Spleen (tissue), 11 donors: ENCODE data around the gene DLG3. TPM values are rescaled to one million over a fixed set of nuclear protein-coding genes. Genes with fewer than 3 reads are reported as not detected.

Source experiments
- DNase-seq: peaks from one replicate; pipeline ENCODE4 v3.0.0-alpha.2; 2020
- H3K27ac ChIP-seq, 8 donors: fragments of 200-600 bp; sonication (generic) in 7 of 8; 1 replicate in 4 of 8; 2 replicates in 4 of 8; pipeline versions ENCODE4 v1.5.0 to v1.8.0; 2016 to 2021; ENCODE audit warnings: inconsistent platforms in 4 of 8, mild to moderate bottlenecking in 4 of 8, moderate library complexity in 1 of 8
- H3K27me3 ChIP-seq, 7 donors: fragments of 200-600 bp; sonication (generic) in 6 of 7; replicated peaks in 1 of 7; 1 replicate in 4 of 7; 2 replicates in 3 of 7; pipeline versions ENCODE4 v1.5.0 to v1.8.0; 2016 to 2021; ENCODE audit warnings: inconsistent platforms in 3 of 7, mild to moderate bottlenecking in 1 of 7
- H3K36me3 ChIP-seq, 6 donors: fragments of 200-600 bp; sonication (generic) in 5 of 6; 1 replicate in 4 of 6; 2 replicates in 2 of 6; pipeline versions ENCODE4 v1.5.0 to v1.8.0; 2016 to 2021; ENCODE audit warnings: inconsistent platforms in 2 of 6
- H3K4me1 ChIP-seq, 6 donors: fragments of 200-600 bp; sonication (generic) in 5 of 6; 1 replicate in 3 of 6; 2 replicates in 3 of 6; pipeline versions ENCODE4 v1.5.0 to v1.8.0; 2016 to 2021; ENCODE audit warnings: inconsistent platforms in 3 of 6
- H3K4me3 ChIP-seq, 8 donors: fragments of 200-600 bp; sonication (generic) in 7 of 8; 1 replicate in 4 of 8; 2 replicates in 4 of 8; pipeline versions ENCODE4 v1.5.0 to v1.8.0; 2016 to 2021; ENCODE audit warnings: inconsistent platforms in 4 of 8, mild to moderate bottlenecking in 4 of 8, moderate library complexity in 2 of 8
- H3K9me3 ChIP-seq, 8 donors: fragments of 200-600 bp; sonication (generic) in 7 of 8; 1 replicate in 4 of 8; 2 replicates in 4 of 8; pipeline versions ENCODE4 v1.5.0 to v1.8.0; 2016 to 2021; ENCODE audit warnings: inconsistent platforms in 4 of 8
- POLR2A ChIP-seq, 3 donors: fragments of 450-650 bp; IDR thresholded peaks; one replicate each; pipeline ENCODE4 v1.5.1; 2017; ENCODE audit warnings: antibody characterized with exemption in 3 of 3, mild to moderate bottlenecking in 1 of 3
- POLR2AphosphoS5 ChIP-seq, 3 donors: sonication (generic); formaldehyde crosslinking; IDR thresholded peaks; one replicate each; pipeline ENCODE4 v1.5.1; 2017; ENCODE audit warnings: antibody characterized with exemption in 3 of 3
- WGBS, 5 donors: extraction: QIAGEN DNeasy Blood & Tissue Kit in 3 of 5; methylation state at CpG; one replicate each; pipeline versions ENCODE4 v1.1.5 to v1.1.7; 2013 to 2018; 5-methylcytosine and 5-hydroxymethylcytosine counted together
- intact Hi-C: fragments of 100-400 bp; cut with DNase I; formaldehyde crosslinking; loops from one replicate; pipeline ENCODE4 v1.15.0; 2023; ENCODE audit warnings: low total_unique reads
- polyA plus RNA-seq, 3 donors: library from polyadenylated mRNA; stranded (reverse); fragments of 200-250 nt; gene quantifications; one replicate each; pipeline ENCODE4 v1.2.1, GENCODE V29; 2013
- total RNA-seq, 7 donors: library from RNA; depleted of rRNA in 3 of 7; stranded (reverse); fragments of >200 nt in 3 of 7; fragmentation: NEBNext Ultra II Directional in 4 of 7; extraction: Animal tissue kit (Norgen Biotek cat#: 25700) in 4 of 7; gene quantifications; one replicate each; pipeline versions ENCODE4 v1.1.0 to v1.2.1, GENCODE V29; 2016 to 2021
- TF ChIP-seq, protein P1 (sequence below), 11 experiments: fragments of 200-600 bp in 7 of 11; fragments of 450-650 bp in 4 of 11; sonication (generic) in 4 of 11; IDR thresholded peaks in 8 of 11; conservative IDR thresholded peaks in 3 of 11; 1 replicate in 7 of 11; 2 replicates in 4 of 11; pipeline versions ENCODE4 v1.4.0 to v1.8.0; 2016 to 2021; ENCODE audit warnings: antibody characterized with exemption in 11 of 11, inconsistent platforms in 4 of 11, mild to moderate bottlenecking in 1 of 11
- donor health status: healthy with polysubstance abuse.
- donor health status: DM: no; HTN: no; CAD: no; lungs with moderate emphysema.
- donor health status: DM: no; HTN: no; CAD: no.
- donor health status: Bipolar disorder and iron deficiency.
- donor health status: healthy.
- donor health status: DM: no; HTN: no; CAD: no.
- donor health status: DM: yes; HTN: yes; CAD: no.

The DLG3 gene
- total and polyA plus RNA-seq, 10 donors, result 2.7 to 46.3 (median 35.5) TPM

DNA sequence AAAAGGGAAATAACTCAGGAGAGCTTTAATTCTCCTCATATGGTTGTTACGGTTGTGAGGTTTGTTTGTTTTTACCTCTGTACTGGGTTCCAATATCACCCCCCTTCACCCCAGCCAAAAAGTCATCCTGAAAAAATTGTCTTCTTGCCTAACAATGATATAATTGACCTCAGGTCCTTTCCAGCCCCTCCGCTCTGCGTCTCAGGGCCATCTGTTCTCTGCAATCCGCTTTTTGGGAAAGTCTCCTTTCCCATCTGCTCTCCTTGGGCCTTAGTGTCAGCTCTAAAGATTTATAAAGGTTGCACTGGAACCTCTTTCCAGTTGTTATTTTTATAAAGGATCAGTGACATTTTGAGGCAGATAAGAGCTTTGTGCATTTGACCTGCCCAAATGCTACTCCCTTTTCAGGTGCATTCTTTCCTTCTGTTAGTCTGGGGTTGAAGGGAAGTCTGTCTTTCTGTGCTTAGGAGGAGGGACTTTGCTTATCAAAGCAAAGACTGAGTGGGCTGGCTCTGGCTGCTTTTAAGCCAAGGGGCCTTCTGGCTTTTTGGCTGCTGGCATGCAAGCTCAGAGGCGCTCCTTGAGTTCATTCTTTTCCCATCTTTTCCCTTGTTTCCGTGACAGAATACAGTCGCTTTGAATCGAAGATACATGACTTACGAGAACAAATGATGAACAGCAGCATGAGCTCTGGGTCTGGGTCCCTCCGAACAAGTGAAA is 34.1 kb downstream of the DLG3 start:
- peaks cover 0 to 12% (median 0%) of the 10 kb centered on the region in 6 donors for H3K36me3 ChIP-seq
- intact Hi-C loops, result no loop called here
- TF ChIP-seq POLR2A (IDR thresholded peaks at IDR 0.05) (no peak), POLR2AphosphoS5 (IDR thresholded peaks at IDR 0.05) (no peak)
- TF ChIP-seq, protein P1, sequence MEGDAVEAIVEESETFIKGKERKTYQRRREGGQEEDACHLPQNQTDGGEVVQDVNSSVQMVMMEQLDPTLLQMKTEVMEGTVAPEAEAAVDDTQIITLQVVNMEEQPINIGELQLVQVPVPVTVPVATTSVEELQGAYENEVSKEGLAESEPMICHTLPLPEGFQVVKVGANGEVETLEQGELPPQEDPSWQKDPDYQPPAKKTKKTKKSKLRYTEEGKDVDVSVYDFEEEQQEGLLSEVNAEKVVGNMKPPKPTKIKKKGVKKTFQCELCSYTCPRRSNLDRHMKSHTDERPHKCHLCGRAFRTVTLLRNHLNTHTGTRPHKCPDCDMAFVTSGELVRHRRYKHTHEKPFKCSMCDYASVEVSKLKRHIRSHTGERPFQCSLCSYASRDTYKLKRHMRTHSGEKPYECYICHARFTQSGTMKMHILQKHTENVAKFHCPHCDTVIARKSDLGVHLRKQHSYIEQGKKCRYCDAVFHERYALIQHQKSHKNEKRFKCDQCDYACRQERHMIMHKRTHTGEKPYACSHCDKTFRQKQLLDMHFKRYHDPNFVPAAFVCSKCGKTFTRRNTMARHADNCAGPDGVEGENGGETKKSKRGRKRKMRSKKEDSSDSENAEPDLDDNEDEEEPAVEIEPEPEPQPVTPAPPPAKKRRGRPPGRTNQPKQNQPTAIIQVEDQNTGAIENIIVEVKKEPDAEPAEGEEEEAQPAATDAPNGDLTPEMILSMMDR (IDR thresholded peaks at IDR 0.05 in 8 of 11, conservative IDR thresholded peaks at IDR 0.05 in 3 of 11), result no peak
- no peak overlapping the region for H3K4me3 ChIP-seq
- H3K27me3 ChIP-seq, result no peaks in the 10 kb centered on the region
- no peaks in the 10 kb centered on the region for H3K9me3 ChIP-seq
- DNase-seq, result no peak
- peaks cover 0 to 13% (median 0%) of the 10 kb centered on the region in 6 donors for H3K4me1 ChIP-seq
- H3K27ac ChIP-seq, result peak overlapping the region in 4 of 8 donors; percentile 26 to 63 (median 54)
- WGBS, 5 donors, result 66 to 92% (median 86%) methylated on average over 10 of the region's 10 CpGs

DNA sequence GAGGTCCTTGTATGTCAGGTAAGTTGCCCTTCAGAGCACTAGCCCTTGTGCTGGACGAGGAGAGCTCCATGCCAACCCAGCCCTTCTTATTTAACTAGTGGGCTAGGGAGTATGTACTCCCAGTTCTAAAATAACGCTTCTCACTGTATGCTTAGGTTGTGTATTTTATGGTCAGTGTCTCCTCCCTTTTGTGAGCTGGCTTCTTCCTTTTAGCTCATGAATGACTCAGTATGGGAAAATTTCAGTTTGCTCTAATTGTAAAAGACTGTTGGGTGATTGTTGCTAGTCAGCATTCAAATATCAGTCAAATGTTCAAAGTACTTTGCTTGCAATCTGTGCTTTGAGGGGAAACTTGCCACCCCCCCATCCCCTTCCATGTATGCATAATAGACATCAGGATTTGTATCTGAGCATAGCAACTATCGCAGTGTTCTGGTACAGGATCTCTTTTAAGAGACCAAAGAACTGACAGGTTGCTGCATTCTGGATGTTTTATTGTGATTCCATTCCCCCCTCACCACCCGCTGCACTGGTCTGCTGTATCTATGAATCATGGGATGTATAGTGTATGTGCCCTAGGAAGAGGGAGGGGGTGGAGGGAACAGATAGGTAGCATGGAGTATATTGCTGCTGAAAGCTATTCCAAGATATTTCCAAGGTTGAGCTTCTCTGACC is 34.7 kb downstream of the DLG3 start:
- intact Hi-C loops, result no loop called here
- peak overlapping the region in 5 of 8 donors; percentile 10 to 63 (median 50) for H3K27ac ChIP-seq
- 65 to 83% (median 78%) methylated on average over 4 of the region's 4 CpGs for WGBS, 5 donors

DNA sequence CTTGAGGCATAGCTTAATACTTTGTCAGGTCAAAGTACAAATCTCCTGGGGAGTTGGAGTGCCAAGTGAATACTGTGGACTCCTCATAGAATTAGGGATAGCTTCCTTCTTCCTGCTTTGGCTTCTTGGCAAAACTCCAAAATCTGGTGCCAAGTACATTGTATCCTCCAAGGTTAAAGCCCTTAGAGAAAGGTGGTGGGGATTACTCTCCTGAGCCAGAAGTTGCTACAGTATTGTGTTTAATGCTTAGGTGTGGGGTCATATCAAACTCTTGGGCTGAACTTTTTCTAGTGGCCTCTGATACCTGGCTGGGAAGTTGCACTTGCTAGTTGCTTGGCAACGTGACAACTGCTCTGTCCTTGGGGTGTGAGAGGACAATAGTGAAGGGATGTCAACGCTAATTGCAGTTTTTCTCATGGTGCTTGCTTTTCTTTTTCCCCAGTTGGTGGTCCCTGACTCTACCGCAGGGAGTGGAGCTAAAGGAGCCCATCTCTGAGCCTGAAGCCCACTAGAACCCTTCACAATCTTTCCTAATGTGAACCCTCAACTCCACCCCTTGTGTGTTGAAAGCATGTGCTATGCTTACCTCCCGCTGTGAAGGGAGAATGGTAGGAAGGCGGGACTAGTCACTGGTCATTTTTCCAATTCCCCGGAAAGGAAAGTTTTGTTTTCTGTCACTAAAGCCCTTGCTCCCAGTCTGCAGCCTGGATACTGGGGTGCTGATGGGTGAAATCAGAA is 35.5 kb downstream of the DLG3 start:
- TF ChIP-seq POLR2AphosphoS5 (IDR thresholded peaks at IDR 0.05), result no peak
- TF ChIP-seq, protein P1 (IDR thresholded peaks at IDR 0.05 in 8 of 11, conservative IDR thresholded peaks at IDR 0.05 in 3 of 11), result no peak
- no peak for TF ChIP-seq POLR2A (IDR thresholded peaks at IDR 0.05)
- Histone ChIP-seq H3K4me1 (peaks cover 0 to 13% (median 0%) of the 10 kb centered on the region in 6 donors), H3K36me3 (peaks cover 0 to 12% (median 0%) of the 10 kb centered on the region in 6 donors), H3K4me3 (no peak overlapping the region), H3K9me3 (no peaks in the 10 kb centered on the region), H3K27ac (peak overlapping the region in 6 of 8 donors; percentile 10 to 63 (median 38)), H3K27me3 (no peaks in the 10 kb centered on the region)
- intact Hi-C loops, result no loop called here
- WGBS, 5 donors, result 54 to 84% (median 64%) methylated on average over 6 of the region's 6 CpGs
- no peak for DNase-seq

More for the DNA sequence above, 34.7 kb downstream of the DLG3 start:
- peaks cover 0 to 13% (median 0%) of the 10 kb centered on the region in 6 donors for H3K4me1 ChIP-seq
- DNase-seq, result no peak
- no peak for TF ChIP-seq POLR2AphosphoS5 (IDR thresholded peaks at IDR 0.05)
- TF ChIP-seq POLR2A (IDR thresholded peaks at IDR 0.05), result no peak
- TF ChIP-seq, protein P1 (IDR thresholded peaks at IDR 0.05 in 8 of 11, conservative IDR thresholded peaks at IDR 0.05 in 3 of 11), result no peak
- H3K27me3 ChIP-seq, result no peaks in the 10 kb centered on the region
- no peaks in the 10 kb centered on the region for H3K9me3 ChIP-seq
- H3K36me3 ChIP-seq, result peaks cover 0 to 12% (median 0%) of the 10 kb centered on the region in 6 donors
- no peak overlapping the region for H3K4me3 ChIP-seq
